ENCODE measurements around the gene PRSS27. TPM values are rescaled to one million over a fixed set of nuclear protein-coding genes. Genes with fewer than 3 reads are reported as not detected.

PRSS27 gene
- total RNA-seq, 1 donor from 2014 or later: 6.6 TPM

DNA sequence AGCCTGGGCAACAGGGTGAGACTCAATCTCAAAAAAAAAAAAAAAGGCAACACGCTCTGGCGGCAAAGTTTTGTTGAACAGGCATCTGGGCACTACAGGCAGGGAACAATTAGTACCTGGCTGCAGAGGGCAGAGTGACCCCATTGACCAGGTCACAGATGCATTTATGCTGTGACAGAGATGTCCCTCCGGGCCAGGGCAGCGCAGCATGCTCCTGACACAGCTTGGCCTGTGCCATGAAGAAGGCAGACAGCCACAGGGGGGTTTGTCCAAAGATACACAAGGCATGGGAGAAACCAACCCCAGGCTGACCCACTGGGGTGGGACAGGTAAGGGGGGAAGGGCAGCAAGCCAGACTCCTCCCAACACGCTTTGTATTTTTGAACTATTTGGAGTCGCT is 24.7 kb upstream of the PRSS27 start:
- H3K4me1 Mint-ChIP-seq (ENCODE audit: low read depth): peaks cover 5% of the 10 kb centered on the region
- H3K4me3 Mint-ChIP-seq (ENCODE audit: low read depth): no peak overlapping the region
- no peaks in the 10 kb centered on the region for H3K36me3 Mint-ChIP-seq (ENCODE audit: insufficient read depth)
- no peak for TF ChIP-seq CTCF (IDR thresholded peaks at IDR 0.05; ENCODE audit: unreplicated experiment)
- H3K27ac Mint-ChIP-seq: no peak overlapping the region
- no peak for DNase-seq (ENCODE audit: low spot score, unreplicated experiment)
- H3K27me3 Mint-ChIP-seq: no peaks in the 10 kb centered on the region
- H3K9me3 Mint-ChIP-seq (ENCODE audit: low read depth): no peaks in the 10 kb centered on the region

- no peak for DNase-seq (ENCODE audit: low spot score, unreplicated experiment)
- Mint-ChIP-seq H3K9me3 (ENCODE audit: low read depth) (no peaks in the 10 kb centered on the region), H3K36me3 (ENCODE audit: insufficient read depth) (no peaks in the 10 kb centered on the region), H3K4me3 (ENCODE audit: low read depth) (no peak overlapping the region), H3K27me3 (no peaks in the 10 kb centered on the region), H3K4me1 (ENCODE audit: low read depth) (peaks cover 10% of the 10 kb centered on the region), H3K27ac (no peak overlapping the region)
- no peak for TF ChIP-seq CTCF (IDR thresholded peaks at IDR 0.05; ENCODE audit: unreplicated experiment)
These were observed 23.2 kb upstream of the PRSS27 start for GRCh38 chr16:2743007-2743810.

GRCh38 chr16:2742323-2743006 is 22.4 kb upstream of the PRSS27 start:
- H3K36me3 Mint-ChIP-seq (ENCODE audit: insufficient read depth): no peaks in the 10 kb centered on the region
- no peak for DNase-seq (ENCODE audit: low spot score, unreplicated experiment)
- H3K27ac Mint-ChIP-seq: no peak overlapping the region
- H3K9me3 Mint-ChIP-seq (ENCODE audit: low read depth): no peaks in the 10 kb centered on the region
- H3K27me3 Mint-ChIP-seq: no peaks in the 10 kb centered on the region
- H3K4me3 Mint-ChIP-seq (ENCODE audit: low read depth): no peak overlapping the region
- peaks cover 10% of the 10 kb centered on the region for H3K4me1 Mint-ChIP-seq (ENCODE audit: low read depth)
- no peak for TF ChIP-seq CTCF (IDR thresholded peaks at IDR 0.05; ENCODE audit: unreplicated experiment)

- DNase-seq (ENCODE audit: low spot score, unreplicated experiment): no peak
- Mint-ChIP-seq H3K27ac (no peak overlapping the region), H3K36me3 (ENCODE audit: insufficient read depth) (no peaks in the 10 kb centered on the region), H3K4me3 (ENCODE audit: low read depth) (no peak overlapping the region), H3K27me3 (no peaks in the 10 kb centered on the region), H3K4me1 (ENCODE audit: low read depth) (peaks cover 10% of the 10 kb centered on the region), H3K9me3 (ENCODE audit: low read depth) (no peaks in the 10 kb centered on the region)
- no peak for TF ChIP-seq CTCF (IDR thresholded peaks at IDR 0.05; ENCODE audit: unreplicated experiment)
These were observed 21.1 kb upstream of the PRSS27 start for GRCh38 chr16:2741168-2741567.

DNA sequence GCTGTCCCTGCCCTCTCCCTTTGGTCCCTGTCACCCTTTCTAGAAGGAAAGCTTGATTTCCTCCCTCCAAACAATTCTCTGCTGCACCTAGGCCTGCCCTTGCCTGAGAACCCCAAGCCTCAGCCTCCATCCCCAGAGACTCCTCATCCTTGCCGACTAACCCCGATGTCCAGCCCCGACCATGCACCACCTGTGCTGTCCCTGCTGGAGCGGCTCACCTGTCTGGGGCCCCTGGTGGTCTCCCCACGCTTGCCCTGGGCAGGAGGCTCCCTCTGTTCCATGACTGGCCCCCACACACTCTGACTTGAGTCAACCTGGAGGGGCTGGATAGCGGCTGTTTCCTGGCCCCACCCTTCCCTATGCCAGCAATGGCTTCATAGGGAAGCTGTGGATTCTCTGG is 20.5 kb upstream of the PRSS27 start:
- Mint-ChIP-seq H3K4me3 (ENCODE audit: low read depth) (no peak overlapping the region), H3K27me3 (no peaks in the 10 kb centered on the region), H3K36me3 (ENCODE audit: insufficient read depth) (no peaks in the 10 kb centered on the region), H3K4me1 (ENCODE audit: low read depth) (peaks cover 10% of the 10 kb centered on the region), H3K9me3 (ENCODE audit: low read depth) (no peaks in the 10 kb centered on the region), H3K27ac (no peak overlapping the region)
- no peak for DNase-seq (ENCODE audit: low spot score, unreplicated experiment)
- no peak for TF ChIP-seq CTCF (IDR thresholded peaks at IDR 0.05; ENCODE audit: unreplicated experiment)

Measured in progenitor cell of endocrine pancreas (in vitro differentiated cells).